Measurements from ENCODE around the gene PDE8B. TPM values are rescaled to one million over a fixed set of nuclear protein-coding genes. Genes with fewer than 3 reads are reported as not detected.

PDE8B gene
- total RNA-seq, 1 experiment from 2014 or later, result 0.07 TPM

DNA sequence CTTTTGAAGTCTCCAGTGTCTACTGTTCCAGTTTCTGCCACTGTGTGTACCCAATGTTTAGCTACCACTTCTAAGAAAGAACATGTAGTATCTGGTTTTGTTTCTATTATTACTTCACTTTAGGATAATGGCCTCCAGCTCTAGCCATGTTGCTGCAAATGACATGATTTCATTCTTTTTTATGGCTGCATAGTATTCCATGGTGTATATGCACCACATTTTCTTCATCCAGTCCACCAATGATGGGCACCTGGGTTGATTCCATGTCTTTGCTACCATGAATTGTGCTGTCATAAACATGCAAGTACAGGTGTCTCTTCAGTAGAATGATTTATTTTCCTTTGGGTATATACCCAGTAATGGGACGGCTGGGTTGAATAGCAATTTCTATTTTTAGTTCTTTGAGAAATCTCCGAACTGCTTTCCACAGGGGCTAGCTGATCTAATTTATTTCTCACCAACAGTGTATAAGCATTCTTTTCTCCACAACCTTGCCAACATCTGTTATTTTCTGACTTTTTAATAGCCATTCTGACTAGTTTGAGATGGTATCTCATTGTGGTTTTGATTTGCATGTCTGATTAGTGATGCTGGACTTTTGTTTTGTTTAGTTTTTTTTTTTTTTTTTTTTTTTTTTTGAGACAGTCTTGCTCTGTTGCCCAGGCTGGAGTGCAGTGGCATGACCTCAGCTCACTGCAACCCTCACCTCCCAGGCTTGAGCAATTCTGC lies 212.7 kb downstream of the PDE8B start:
- Histone ChIP-seq H3K79me1 (ENCODE audit: insufficient read depth, low read depth, low read length, poor library complexity, severe bottlenecking) (no peaks in the 10 kb centered on the region), H4K20me1 (ENCODE audit: control insufficient read depth, insufficient read depth, insufficient read length) (no peaks in the 10 kb centered on the region), H3K18ac (ENCODE audit: insufficient read length, low read depth, low read length) (no peak overlapping the region), H2BK120ac (ENCODE audit: low read depth, low read length, poor library complexity, severe bottlenecking) (no peak overlapping the region), H3K4me1 (ENCODE audit: insufficient read depth, low read length) (no peaks in the 10 kb centered on the region), H4K5ac (ENCODE audit: insufficient read length, low read depth, low read length) (no peak overlapping the region), H2AK5ac (ENCODE audit: insufficient read length, low read length) (no peak overlapping the region), H3K27me3 (ENCODE audit: insufficient read depth, low read length) (no peaks in the 10 kb centered on the region), H3K79me2 (ENCODE audit: insufficient read depth, low read length) (no peaks in the 10 kb centered on the region), H3K4me2 (ENCODE audit: insufficient read depth, insufficient read length, low read length) (no peak overlapping the region), H3K23me2 (ENCODE audit: insufficient read length, low read depth, low read length, poor library complexity, severe bottlenecking) (no peaks in the 10 kb centered on the region), H3K23ac (ENCODE audit: insufficient read length, low read depth, low read length) (no peak overlapping the region), H4K91ac (ENCODE audit: insufficient read length, low read depth, low read length) (no peak overlapping the region), H3K27ac (ENCODE audit: insufficient read length, low read depth, low read length) (no peak overlapping the region), H3T11ph (ENCODE audit: low read length) (no peak overlapping the region), H2AFZ (ENCODE audit: low read length) (no peak overlapping the region), H2BK20ac (ENCODE audit: low read depth, low read length, poor library complexity, severe bottlenecking) (no peak overlapping the region), H4K8ac (replicated peaks; ENCODE audit: insufficient read length, low read depth, low read length) (no peak overlapping the region), H3K9ac (ENCODE audit: extremely low read depth, insufficient read length, low read length) (no peak overlapping the region), H3K14ac (ENCODE audit: insufficient read depth, low read length) (no peak overlapping the region), H2BK12ac (ENCODE audit: insufficient read length, low read depth, low read length) (no peak overlapping the region), H3K9me3 (ENCODE audit: control insufficient read depth, low read depth, low read length) (no peaks in the 10 kb centered on the region), H2BK5ac (ENCODE audit: insufficient read length, low read length) (no peak overlapping the region), H2BK15ac (ENCODE audit: low read depth, low read length) (no peak overlapping the region), H3K56ac (ENCODE audit: insufficient read length, low read depth, low read length) (no peak overlapping the region), H3K4ac (ENCODE audit: low read depth, low read length) (no peak overlapping the region)
- Mint-ChIP-seq H3K27me3 (ENCODE audit: low read depth) (no peaks in the 10 kb centered on the region), H3K27ac (no peak overlapping the region), H3K4me3 (no peak overlapping the region), H3K4me1 (peaks cover 0 to 4% of the 10 kb centered on the region in 2 experiments; a peak in 1 of 4 replicates), H3K36me3 (ENCODE audit: insufficient read depth in 1 of 3, low read depth in 3 of 3) (no peaks in the 10 kb centered on the region), H3K9me3 (no peaks in the 10 kb centered on the region; a peak in 1 of 5 replicates)
- TF ChIP-seq, protein P1, sequence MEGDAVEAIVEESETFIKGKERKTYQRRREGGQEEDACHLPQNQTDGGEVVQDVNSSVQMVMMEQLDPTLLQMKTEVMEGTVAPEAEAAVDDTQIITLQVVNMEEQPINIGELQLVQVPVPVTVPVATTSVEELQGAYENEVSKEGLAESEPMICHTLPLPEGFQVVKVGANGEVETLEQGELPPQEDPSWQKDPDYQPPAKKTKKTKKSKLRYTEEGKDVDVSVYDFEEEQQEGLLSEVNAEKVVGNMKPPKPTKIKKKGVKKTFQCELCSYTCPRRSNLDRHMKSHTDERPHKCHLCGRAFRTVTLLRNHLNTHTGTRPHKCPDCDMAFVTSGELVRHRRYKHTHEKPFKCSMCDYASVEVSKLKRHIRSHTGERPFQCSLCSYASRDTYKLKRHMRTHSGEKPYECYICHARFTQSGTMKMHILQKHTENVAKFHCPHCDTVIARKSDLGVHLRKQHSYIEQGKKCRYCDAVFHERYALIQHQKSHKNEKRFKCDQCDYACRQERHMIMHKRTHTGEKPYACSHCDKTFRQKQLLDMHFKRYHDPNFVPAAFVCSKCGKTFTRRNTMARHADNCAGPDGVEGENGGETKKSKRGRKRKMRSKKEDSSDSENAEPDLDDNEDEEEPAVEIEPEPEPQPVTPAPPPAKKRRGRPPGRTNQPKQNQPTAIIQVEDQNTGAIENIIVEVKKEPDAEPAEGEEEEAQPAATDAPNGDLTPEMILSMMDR (conservative IDR thresholded peaks at IDR 0.05), result no peak
- DNase-seq, result no peak
- WGBS (ENCODE audit: extremely low coverage, insufficient read length, low lambda C conversion rate), result no CpG with 5 or more reads among the region's 2 CpGs
